IMR-90 (cell line): Measurements from ENCODE around the gene ARID4B. TPM values are rescaled to one million over a fixed set of nuclear protein-coding genes. Genes with fewer than 3 reads are reported as not detected.

Experiments
- ATAC-seq: fragments of 200-7000 bp; cut with Tn5 transposase; 2 replicates; pipeline ENCODE4 v1.9.1; 2020; ENCODE audit warnings: low read depth, mild to moderate bottlenecking, moderate library complexity
- BruUV-seq: library from RNA; stranded (reverse); fragments of 400-500 nt; replicated peaks from 2 replicates; lab custom pipeline; 2021; lab: Mats Ljungman, UMichigan
- CTCF ChIA-PET: fragments of 300-600 bp; formaldehyde crosslinking; extraction: SDS; loops from one replicate; lab custom pipeline; 2021; ENCODE audit warnings: antibody characterized with exemption; lab: Yijun Ruan, JAX
- POLR2A ChIA-PET: fragments of 300-600 bp; sonication (Branson Sonifier 250); formaldehyde crosslinking; loops from one replicate; lab custom pipeline; 2022; ENCODE audit warnings: antibody characterized with exemption; ENCODE audit not compliant: unreplicated experiment; lab: Charles Lee
- DNase-seq: peaks from one replicate; pipeline ENCODE4 v3.0.0; 2013
- H2AFZ ChIP-seq: replicated peaks from 2 replicates; pipeline ENCODE3; 2013; ENCODE audit warnings: low read length, mild to moderate bottlenecking; ENCODE audit not compliant: poor library complexity
- H2AK5ac ChIP-seq: 2 replicates; pipeline ENCODE4 v1.6.1; 2013; ENCODE audit warnings: low read depth, low read length, inconsistent platforms
- H2AK9ac ChIP-seq: replicated peaks from 2 replicates; pipeline ENCODE3; 2013; ENCODE audit warnings: mild to moderate bottlenecking, low read depth, low read length, moderate library complexity; ENCODE audit not compliant: poor library complexity
- H2BK120ac ChIP-seq: 2 replicates; pipeline ENCODE4 v1.6.1; 2013; ENCODE audit warnings: low read depth, low read length, inconsistent platforms
- H2BK15ac ChIP-seq: 3 replicates; pipeline ENCODE4 v1.6.1; 2013; ENCODE audit warnings: low read depth, low read length, inconsistent platforms
- H2BK20ac ChIP-seq: 2 replicates; pipeline ENCODE4 v1.6.1; 2013; ENCODE audit warnings: low read depth, mild to moderate bottlenecking, inconsistent platforms, low read length, moderate library complexity
- H2BK5ac ChIP-seq: 2 replicates; pipeline ENCODE4 v1.6.1; 2013; ENCODE audit warnings: mild to moderate bottlenecking, low read depth, low read length, inconsistent platforms; ENCODE audit not compliant: poor library complexity, severe bottlenecking
- H3K14ac ChIP-seq: replicated peaks from 2 replicates; pipeline ENCODE4 v1.6.1; 2013; ENCODE audit warnings: low read depth, low read length, inconsistent platforms
- H3K18ac ChIP-seq: 2 replicates; pipeline ENCODE4 v1.6.1; 2013; ENCODE audit warnings: low read depth, low read length, control low read depth
- H3K23ac ChIP-seq: 2 replicates; pipeline ENCODE4 v1.6.1; 2013; ENCODE audit warnings: low read depth, low read length, inconsistent platforms
- H3K27ac ChIP-seq: 2 replicates; pipeline ENCODE4 v1.5.1; 2013; ENCODE audit warnings: mild to moderate bottlenecking, control low read depth, low read length; ENCODE audit not compliant: insufficient read depth
- H3K27me3 ChIP-seq: 2 replicates; pipeline ENCODE4 v1.6.1; 2013; ENCODE audit warnings: low read length; ENCODE audit not compliant: control insufficient read depth, insufficient read depth
- H3K36me3 ChIP-seq: 2 replicates; pipeline ENCODE4 v1.6.1; 2013; ENCODE audit warnings: low read length, mixed read lengths; ENCODE audit not compliant: control insufficient read depth, insufficient read depth
- H3K4ac ChIP-seq: 2 replicates; pipeline ENCODE4 v1.6.1; 2013; ENCODE audit warnings: low read depth, low read length, inconsistent platforms
- H3K4me1 ChIP-seq: 2 replicates; pipeline ENCODE4 v1.6.1; 2013; ENCODE audit warnings: low read length, mixed read lengths; ENCODE audit not compliant: control insufficient read depth, insufficient read depth
- H3K4me2 ChIP-seq: 2 replicates; pipeline ENCODE4 v1.6.1; 2013; ENCODE audit warnings: low read depth, mild to moderate bottlenecking, control low read depth, low read length, moderate library complexity
- H3K4me3 ChIP-seq: 2 replicates; pipeline ENCODE4 v1.5.1; 2013; ENCODE audit warnings: low read depth, mild to moderate bottlenecking, control low read depth, low read length, moderate library complexity; ENCODE audit not compliant: insufficient read depth
- H3K56ac ChIP-seq: 2 replicates; pipeline ENCODE4 v1.6.1; 2013; ENCODE audit warnings: low read length, inconsistent platforms; ENCODE audit not compliant: insufficient read depth; ENCODE audit errors: extremely low read depth
- H3K79me1 ChIP-seq, 2 experiments: 2 replicates each; pipeline ENCODE4 v1.6.1; 2013; ENCODE audit warnings: low read length in 2 of 2, inconsistent platforms in 1 of 2, low read depth in 1 of 2
- H3K9ac ChIP-seq: 2 replicates; pipeline ENCODE4 v1.6.1; 2013; ENCODE audit warnings: low read depth, low read length, control low read depth
- H3K9me1 ChIP-seq: 2 replicates; pipeline ENCODE4 v1.6.1; 2013; ENCODE audit warnings: low read length, inconsistent platforms; ENCODE audit not compliant: insufficient read depth
- H3K9me3 ChIP-seq: 2 replicates; pipeline ENCODE4 v1.6.1; 2013; ENCODE audit warnings: low read length; ENCODE audit not compliant: control insufficient read depth, insufficient read depth
- H4K20me1 ChIP-seq: 2 replicates; pipeline ENCODE4 v1.6.1; 2013; ENCODE audit warnings: low read length, inconsistent platforms; ENCODE audit not compliant: insufficient read depth
- H4K5ac ChIP-seq: 2 replicates; pipeline ENCODE4 v1.6.1; 2013; ENCODE audit warnings: mild to moderate bottlenecking, low read depth, low read length, control low read depth
- H4K8ac ChIP-seq, 2 experiments: 2 replicates each; pipeline ENCODE4 v1.6.1; 2013; ENCODE audit warnings: low read depth in 2 of 2, low read length in 2 of 2, control low read depth in 1 of 2, inconsistent platforms in 1 of 2
- H4K91ac ChIP-seq: 2 replicates; pipeline ENCODE4 v1.6.1; 2013; ENCODE audit warnings: low read depth, low read length, inconsistent platforms; ENCODE audit not compliant: insufficient read depth
- RCOR1 ChIP-seq: IDR thresholded peaks from 2 replicates; pipeline ENCODE4 v1.6.1; 2012; ENCODE audit warnings: mild to moderate bottlenecking, low read length, improper control_type of control experiment; ENCODE audit not compliant: insufficient replicate concordance
- SMC3 ChIP-seq: fragments of 150-350 bp; IDR thresholded peaks from 2 replicates; pipeline ENCODE4 v1.6.1; 2016; ENCODE audit warnings: low read depth, mild to moderate bottlenecking, antibody characterized with exemption, low read length, moderate library complexity
- WGBS, 2 experiments: methylation state at CpG; one replicate each; pipeline versions ENCODE4 v1.1.5 to v1.1.7; 2013; ENCODE audit warnings: missing lambda C conversion rate in 2 of 2; ENCODE audit not compliant: insufficient read length in 1 of 2; ENCODE audit errors: extremely low coverage in 2 of 2; 5-methylcytosine and 5-hydroxymethylcytosine counted together
- dilution Hi-C: fragments of 300-500 bp; cut with HindIII; formaldehyde crosslinking; loops from one replicate; pipeline ENCODE4 v1.14.3; 2018; ENCODE audit warnings: low sequenced_read_pairs; ENCODE audit not compliant: unreplicated experiment
- in situ Hi-C: fragments of 300-500 bp; cut with MboI; formaldehyde crosslinking; loops from 3 replicates; pipeline ENCODE4 v1.14.3; 2019; ENCODE audit warnings: low sequenced_read_pairs, inconsistent platforms, mixed read lengths
- intact Hi-C: fragments of 100-400 bp; cut with micrococcal nuclease; formaldehyde crosslinking; loops from 2 replicates; pipeline ENCODE4 v1.10.0; 2022
- polyA plus RNA-seq, 3 experiments: library from polyadenylated mRNA; depleted of rRNA; stranded (reverse); fragments of >200 nt; gene quantifications; 2 replicates each; pipeline ENCODE4 v1.2.3, GENCODE V29; 2012; ENCODE audit warnings: low replicate concordance in 1 of 3
- total RNA-seq: library from RNA; depleted of rRNA; stranded (reverse); fragments of >200 nt; gene quantifications from 2 replicates; pipeline ENCODE4 v1.2.3, GENCODE V29; 2012

ARID4B gene
- total and polyA plus RNA-seq, 2 of the 4 experiments (the other 2 are of a cell fraction): 8.5 to 16.0 TPM

- Histone ChIP-seq H4K91ac (no peak overlapping the region), H4K8ac (no peak overlapping the region), H2AK9ac (no peak overlapping the region), H2BK20ac (no peak overlapping the region), H3K56ac (no peak overlapping the region), H2BK15ac (no peak overlapping the region), H3K27ac (no peak overlapping the region), H3K9me3 (no peaks in the 10 kb centered on the region), H2BK120ac (no peak overlapping the region), H4K5ac (no peak overlapping the region), H3K23ac (no peak overlapping the region), H2BK5ac (no peak overlapping the region), H3K4ac (no peak overlapping the region), H3K27me3 (no peaks in the 10 kb centered on the region), H3K4me2 (no peak overlapping the region), H3K14ac (no peak overlapping the region), H3K4me1 (no peaks in the 10 kb centered on the region), H4K20me1 (no peaks in the 10 kb centered on the region), H2AK5ac (no peak overlapping the region), H3K18ac (no peak overlapping the region), H3K9ac (no peak overlapping the region), H3K79me1 (peaks cover 3 to 12% of the 10 kb centered on the region in 2 experiments; a peak in 3 of 4 replicates), H3K36me3 (peaks cover 17% of the 10 kb centered on the region; the same call in 1 of the 2 replicates), H3K9me1 (no peaks in the 10 kb centered on the region), H3K4me3 (no peak overlapping the region), H2AFZ (no peak overlapping the region)
- BruUV-seq: no TSS peak
- CTCF ChIA-PET: interaction anchor here (1.0 kb wide), 1 partner anchor 74 kb away, joined by 4 read pairs; no protein-coding TSS in a partner anchor
- no CpG with 5 or more reads among the region's 3 CpGs for WGBS, 2 experiments
- in situ Hi-C loops: no loop called here
- no peak for DNase-seq
- ATAC-seq: no peak
- POLR2A ChIA-PET: no interaction called here
- no peak for TF ChIP-seq RCOR1
- no peak for TF ChIP-seq SMC3
- dilution Hi-C loops: no loop called here
- intact Hi-C loops: no loop called here
Observed at GRCh38 chr1:235342471-235342870, 14.5 kb upstream of the ARID4B start.
